ENCODE data around the gene SH3TC2.

The SH3TC2 gene

DNA sequence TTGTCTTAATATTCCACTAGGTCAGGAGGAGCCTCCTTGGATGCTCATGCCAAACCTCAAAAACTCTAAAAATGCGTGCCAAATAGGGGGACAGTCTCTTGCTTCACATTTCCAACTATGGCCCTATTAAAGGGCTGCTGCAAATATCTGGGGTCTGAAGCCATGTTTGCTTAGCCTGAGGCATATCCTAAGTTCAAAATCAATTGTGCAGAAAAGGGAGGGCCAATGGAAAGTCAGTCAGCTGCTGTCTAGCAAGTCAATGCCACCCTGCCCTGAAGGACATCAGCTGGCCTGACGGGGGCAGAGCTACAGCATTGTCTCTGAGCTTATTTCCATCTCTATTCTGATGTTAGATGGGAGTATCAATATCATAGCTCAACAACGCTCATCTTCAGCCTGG lies 93.6 kb downstream of the SH3TC2 start:
- CTCF ChIA-PET, result interaction anchor here (0.9 to 1.5 kb wide), 4 partner anchors 9 to 228 kb away, joined by 3 to 5 read pairs (median 3); no protein-coding TSS in a partner anchor
- POLR2A ChIA-PET, result no interaction called here
- DNase-seq (ENCODE audit: extremely low spot score), result no peak
- TF ChIP-seq ELF4 (IDR thresholded peaks at IDR 0.05), result no peak
- no peak for TF ChIP-seq FOXA1 (IDR thresholded peaks at IDR 0.05)
- TF ChIP-seq ZNF384 (IDR thresholded peaks at IDR 0.05), result no peak
- TF ChIP-seq NFRKB (IDR thresholded peaks at IDR 0.05), result no peak
- no peak for TF ChIP-seq FOXM1 (IDR thresholded peaks at IDR 0.05; ENCODE audit: borderline replicate concordance)
- TF ChIP-seq ARNT (IDR thresholded peaks at IDR 0.05), result no peak
- no peak for TF ChIP-seq FOXK2 (IDR thresholded peaks at IDR 0.05)

DNA sequence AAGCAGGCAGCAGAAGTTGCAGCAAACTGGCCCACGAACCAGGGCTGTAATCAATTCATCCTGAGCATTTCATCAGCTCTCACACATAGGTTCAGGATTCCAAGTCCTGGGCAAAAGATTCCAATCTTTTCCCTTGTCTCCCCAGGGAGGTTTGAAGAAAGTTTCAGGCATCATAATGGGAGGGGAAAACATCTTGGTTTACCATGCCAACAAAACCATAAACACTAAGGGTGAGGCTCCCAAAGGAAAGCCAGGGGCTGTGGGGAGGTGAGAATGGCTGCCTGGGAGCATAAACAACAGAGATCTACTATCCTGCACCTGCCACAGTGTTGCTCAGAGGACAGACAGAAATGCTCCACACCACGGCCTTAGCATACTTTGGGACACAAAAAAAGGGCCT lies 94.6 kb downstream of the SH3TC2 start:
- POLR2A ChIA-PET, result no interaction called here
- DNase-seq (ENCODE audit: extremely low spot score), result no peak
- CTCF ChIA-PET, result interaction anchor here (0.7 to 1.5 kb wide), 2 partner anchors 8 to 11 kb away, joined by 3 to 5 read pairs; no protein-coding TSS in a partner anchor
- no peak for TF ChIP-seq TARDBP (IDR thresholded peaks at IDR 0.05)
- TF ChIP-seq ZNF384 (IDR thresholded peaks at IDR 0.05), result no peak
- no peak for TF ChIP-seq NFRKB (IDR thresholded peaks at IDR 0.05)
- no peak for TF ChIP-seq CTBP1 (IDR thresholded peaks at IDR 0.05; ENCODE audit: borderline replicate concordance)
- TF ChIP-seq HDGF (IDR thresholded peaks at IDR 0.05; ENCODE audit: borderline replicate concordance), result no peak
- TF ChIP-seq LEF1 (IDR thresholded peaks at IDR 0.05; ENCODE audit: borderline replicate concordance), result no peak

DNA sequence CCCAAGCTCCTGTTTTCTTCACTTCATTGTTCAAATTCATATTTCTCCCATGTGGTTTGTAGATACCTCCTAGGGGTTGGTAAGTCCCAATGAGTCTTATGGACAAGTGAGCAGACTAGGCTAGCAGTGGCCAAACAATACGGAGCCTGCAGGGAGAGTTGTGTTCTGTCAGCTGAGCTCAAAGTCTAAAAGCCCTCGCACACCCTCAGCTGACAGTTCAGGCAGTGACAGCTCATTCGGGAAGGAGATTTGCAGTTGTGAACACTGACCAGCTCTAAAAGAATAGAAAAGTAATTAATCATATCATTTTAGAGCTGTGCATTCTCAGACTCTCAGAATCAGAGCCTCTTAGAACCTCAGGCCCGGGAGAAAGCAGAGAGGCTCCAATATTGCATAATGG lies 95.1 kb downstream of the SH3TC2 start:
- no peak for TF ChIP-seq HDGF (IDR thresholded peaks at IDR 0.05; ENCODE audit: borderline replicate concordance)
- TF ChIP-seq SP1 (IDR thresholded peaks at IDR 0.05), result no peak
- TF ChIP-seq CTBP1 (IDR thresholded peaks at IDR 0.05; ENCODE audit: borderline replicate concordance), result no peak
- TF ChIP-seq TARDBP (IDR thresholded peaks at IDR 0.05), result no peak
- TF ChIP-seq FOXM1 (IDR thresholded peaks at IDR 0.05; ENCODE audit: borderline replicate concordance), result no peak
- TF ChIP-seq BHLHE40 (IDR thresholded peaks at IDR 0.05; ENCODE audit: borderline replicate concordance), result no peak
- TF ChIP-seq, protein P1, sequence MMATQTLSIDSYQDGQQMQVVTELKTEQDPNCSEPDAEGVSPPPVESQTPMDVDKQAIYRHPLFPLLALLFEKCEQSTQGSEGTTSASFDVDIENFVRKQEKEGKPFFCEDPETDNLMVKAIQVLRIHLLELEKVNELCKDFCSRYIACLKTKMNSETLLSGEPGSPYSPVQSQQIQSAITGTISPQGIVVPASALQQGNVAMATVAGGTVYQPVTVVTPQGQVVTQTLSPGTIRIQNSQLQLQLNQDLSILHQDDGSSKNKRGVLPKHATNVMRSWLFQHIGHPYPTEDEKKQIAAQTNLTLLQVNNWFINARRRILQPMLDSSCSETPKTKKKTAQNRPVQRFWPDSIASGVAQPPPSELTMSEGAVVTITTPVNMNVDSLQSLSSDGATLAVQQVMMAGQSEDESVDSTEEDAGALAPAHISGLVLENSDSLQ (IDR thresholded peaks at IDR 0.05), result no peak
- TF ChIP-seq SUZ12 (IDR thresholded peaks at IDR 0.05), result no peak
- no peak for TF ChIP-seq NFRKB (IDR thresholded peaks at IDR 0.05)
- TF ChIP-seq FOXA1 (IDR thresholded peaks at IDR 0.05), result no peak
- TF ChIP-seq LEF1 (IDR thresholded peaks at IDR 0.05; ENCODE audit: borderline replicate concordance), result no peak
- no peak for TF ChIP-seq L3MBTL2 (conservative IDR thresholded peaks at IDR 0.05)
- TF ChIP-seq ARNT (IDR thresholded peaks at IDR 0.05), result no peak
- no peak for TF ChIP-seq ZNF384 (IDR thresholded peaks at IDR 0.05)
- TF ChIP-seq ELF4 (IDR thresholded peaks at IDR 0.05), result no peak
- TF ChIP-seq FOXK2 (IDR thresholded peaks at IDR 0.05), result no peak
- ChIA-PET POLR2A (no interaction called here), CTCF (interaction anchor here (0.6 to 2.6 kb wide), 3 partner anchors 10 to 227 kb away, joined by 3 to 13 read pairs (median 8); no protein-coding TSS in a partner anchor)
- no peak for DNase-seq (ENCODE audit: extremely low spot score)

DNA sequence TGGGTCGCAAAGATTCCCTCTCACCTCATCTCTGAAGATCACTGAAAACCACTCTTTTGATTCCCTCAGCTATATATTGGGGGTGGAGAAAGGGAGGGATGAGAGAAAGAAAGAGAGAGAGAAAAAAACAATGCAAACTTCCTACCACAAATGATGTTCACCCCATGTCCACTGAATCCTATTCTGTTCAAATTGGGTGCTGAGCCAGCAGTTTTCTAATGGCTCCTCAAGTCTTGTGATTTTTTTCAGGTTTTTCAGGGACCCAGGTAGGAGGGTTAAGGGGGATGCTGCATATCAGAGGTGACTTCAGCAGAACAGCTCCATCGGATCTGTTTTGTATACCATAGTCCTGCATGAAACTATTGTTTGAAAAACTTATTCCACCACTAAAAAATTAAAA lies 95.9 kb downstream of the SH3TC2 start:
- DNase-seq (ENCODE audit: extremely low spot score), result no peak
- POLR2A ChIA-PET, result no interaction called here
- CTCF ChIA-PET, result interaction anchor here (0.5 to 2.6 kb wide), 4 partner anchors 9 to 226 kb away, joined by 3 to 13 read pairs (median 6); no protein-coding TSS in a partner anchor
- TF ChIP-seq SUZ12 (IDR thresholded peaks at IDR 0.05), result no peak
- no peak for TF ChIP-seq FOXA1 (IDR thresholded peaks at IDR 0.05)
- TF ChIP-seq, protein P1 (IDR thresholded peaks at IDR 0.05), result no peak
- TF ChIP-seq L3MBTL2 (conservative IDR thresholded peaks at IDR 0.05), result no peak
- TF ChIP-seq FOXM1 (IDR thresholded peaks at IDR 0.05; ENCODE audit: borderline replicate concordance), result no peak
- no peak for TF ChIP-seq HDGF (IDR thresholded peaks at IDR 0.05; ENCODE audit: borderline replicate concordance)
- no peak for TF ChIP-seq ELF4 (IDR thresholded peaks at IDR 0.05)
- TF ChIP-seq LEF1 (IDR thresholded peaks at IDR 0.05; ENCODE audit: borderline replicate concordance), result no peak

DNA sequence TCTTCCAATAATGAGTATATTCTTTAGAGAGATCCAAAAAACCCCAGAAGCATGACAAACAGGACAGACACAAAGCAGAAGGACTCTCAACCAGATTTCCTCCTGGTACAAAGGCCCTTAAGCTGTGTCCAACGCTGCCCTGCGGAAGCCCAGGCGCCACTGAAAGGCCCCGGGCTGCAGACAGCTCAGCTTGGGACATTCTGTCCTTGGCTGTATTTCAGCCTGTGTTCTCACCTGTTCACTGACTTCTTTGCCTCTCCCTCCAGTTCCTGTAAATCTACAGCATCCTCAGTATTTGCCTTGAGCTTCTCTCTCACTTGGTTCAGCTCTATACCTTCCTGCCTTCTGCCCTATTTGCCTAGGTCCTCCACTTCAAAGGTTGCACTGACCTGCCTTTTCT lies 96.5 kb downstream of the SH3TC2 start:
- DNase-seq (ENCODE audit: extremely low spot score), result no peak
- TF ChIP-seq CTBP1 (IDR thresholded peaks at IDR 0.05; ENCODE audit: borderline replicate concordance) (no peak), SUZ12 (IDR thresholded peaks at IDR 0.05) (no peak), FOXK2 (IDR thresholded peaks at IDR 0.05) (no peak), L3MBTL2 (conservative IDR thresholded peaks at IDR 0.05) (no peak), ARNT (IDR thresholded peaks at IDR 0.05) (no peak), TARDBP (IDR thresholded peaks at IDR 0.05) (no peak), LEF1 (IDR thresholded peaks at IDR 0.05; ENCODE audit: borderline replicate concordance) (no peak), SP1 (IDR thresholded peaks at IDR 0.05) (no peak), HDGF (IDR thresholded peaks at IDR 0.05; ENCODE audit: borderline replicate concordance) (no peak), FOXM1 (IDR thresholded peaks at IDR 0.05; ENCODE audit: borderline replicate concordance) (no peak), ELF4 (IDR thresholded peaks at IDR 0.05) (no peak), ZNF384 (IDR thresholded peaks at IDR 0.05) (no peak), FOXA1 (IDR thresholded peaks at IDR 0.05) (no peak), BHLHE40 (IDR thresholded peaks at IDR 0.05; ENCODE audit: borderline replicate concordance) (no peak), NFRKB (IDR thresholded peaks at IDR 0.05) (no peak)
- TF ChIP-seq, protein P1 (IDR thresholded peaks at IDR 0.05), result no peak
- ChIA-PET CTCF (interaction anchor here (0.6 to 2.6 kb wide), 3 partner anchors 8 to 522 kb away, joined by 4 to 13 read pairs (median 8); no protein-coding TSS in a partner anchor), POLR2A (no interaction called here)

DNA sequence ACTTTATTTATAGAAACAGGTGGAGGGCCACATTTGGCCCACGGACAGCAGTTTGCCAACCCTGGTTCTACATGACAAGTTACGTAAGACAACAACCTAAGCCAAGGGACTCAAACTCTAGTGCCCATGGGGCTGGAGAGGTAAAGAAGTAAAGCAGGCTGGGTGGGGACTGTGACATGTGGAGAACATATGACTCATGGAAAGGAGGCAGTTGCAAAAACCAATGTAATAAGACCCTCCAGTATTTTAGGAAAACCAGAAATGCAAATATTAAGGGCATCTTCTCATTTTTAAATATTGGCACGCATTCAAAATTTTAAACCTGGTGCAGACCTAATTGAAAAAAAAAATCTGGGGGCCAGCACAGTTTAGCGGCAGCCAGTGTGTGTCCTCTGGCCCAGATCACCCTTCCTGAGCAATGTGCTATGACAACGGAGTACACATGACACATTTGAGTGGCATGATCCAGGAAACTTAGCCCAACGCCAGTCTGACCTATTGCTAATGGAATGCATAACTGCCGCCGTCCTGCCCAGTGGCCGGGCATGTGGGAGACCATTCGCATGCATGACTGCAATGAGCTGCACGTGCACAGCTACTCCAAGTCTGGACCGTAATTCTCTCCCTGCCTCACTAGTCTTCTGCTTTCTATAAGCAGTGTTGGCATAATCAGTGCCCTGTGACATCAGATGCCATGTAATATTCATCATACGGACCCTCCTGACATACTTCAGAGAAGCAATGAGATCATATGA lies 97.2 kb downstream of the SH3TC2 start:
- POLR2A ChIA-PET, result no interaction called here
- CTCF ChIA-PET, result interaction anchor here (0.6 to 2.6 kb wide), 3 partner anchors 7 to 522 kb away, joined by 4 to 13 read pairs (median 8); no protein-coding TSS in a partner anchor
- DNase-seq (ENCODE audit: extremely low spot score), result no peak
- TF ChIP-seq BHLHE40 (IDR thresholded peaks at IDR 0.05; ENCODE audit: borderline replicate concordance) (no peak), ZNF384 (IDR thresholded peaks at IDR 0.05) (no peak), SP1 (IDR thresholded peaks at IDR 0.05) (no peak)

Measured in HEK293T (cell line).